Activated T-cell treated with anti-CD3 and anti-CD28 coated beads for 48 hours (primary cell): ENCODE data around the gene PCDHB10.
"Not testable (repeated sequence)": the region's sequence is repeated elsewhere in the genome, so short reads cannot be mapped to it uniquely, and the experiment has no call there.

ENCODE experiments used
- DNase-seq: peaks from one replicate; pipeline ENCODE4 v3.0.0-alpha.2; 2020; ENCODE audit warnings: low read depth

Gene PCDHB10

DNA sequence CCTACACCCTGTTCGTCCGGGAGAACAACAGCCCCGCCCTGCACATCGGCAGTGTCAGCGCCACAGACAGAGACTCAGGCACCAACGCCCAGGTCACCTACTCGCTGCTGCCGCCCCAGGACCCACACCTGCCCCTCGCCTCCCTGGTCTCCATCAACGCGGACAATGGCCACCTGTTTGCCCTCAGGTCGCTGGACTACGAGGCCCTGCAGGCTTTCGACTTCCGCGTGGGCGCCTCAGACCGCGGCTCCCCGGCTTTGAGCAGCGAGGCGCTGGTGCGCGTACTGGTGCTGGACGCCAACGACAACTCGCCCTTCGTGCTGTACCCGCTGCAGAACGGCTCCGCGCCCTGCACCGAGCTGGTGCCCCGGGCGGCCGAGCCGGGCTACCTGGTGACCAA lies 3.5 kb upstream of the PCDHB10 start:
- DNase-seq: not testable (repeated sequence)

DNA sequence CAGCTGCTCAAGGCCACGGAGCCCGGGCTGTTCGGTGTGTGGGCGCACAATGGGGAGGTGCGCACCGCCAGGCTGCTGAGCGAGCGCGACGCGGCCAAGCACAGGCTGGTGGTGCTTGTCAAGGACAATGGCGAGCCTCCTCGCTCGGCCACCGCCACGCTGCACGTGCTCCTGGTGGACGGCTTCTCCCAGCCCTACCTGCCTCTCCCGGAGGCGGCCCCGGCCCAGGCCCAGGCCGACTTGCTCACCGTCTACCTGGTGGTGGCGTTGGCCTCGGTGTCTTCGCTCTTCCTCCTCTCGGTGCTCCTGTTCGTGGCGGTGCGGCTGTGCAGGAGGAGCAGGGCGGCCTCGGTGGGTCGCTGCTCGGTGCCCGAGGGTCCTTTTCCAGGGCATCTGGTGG lies 3.0 kb upstream of the PCDHB10 start:
- DNase-seq: not testable (repeated sequence)

DNA sequence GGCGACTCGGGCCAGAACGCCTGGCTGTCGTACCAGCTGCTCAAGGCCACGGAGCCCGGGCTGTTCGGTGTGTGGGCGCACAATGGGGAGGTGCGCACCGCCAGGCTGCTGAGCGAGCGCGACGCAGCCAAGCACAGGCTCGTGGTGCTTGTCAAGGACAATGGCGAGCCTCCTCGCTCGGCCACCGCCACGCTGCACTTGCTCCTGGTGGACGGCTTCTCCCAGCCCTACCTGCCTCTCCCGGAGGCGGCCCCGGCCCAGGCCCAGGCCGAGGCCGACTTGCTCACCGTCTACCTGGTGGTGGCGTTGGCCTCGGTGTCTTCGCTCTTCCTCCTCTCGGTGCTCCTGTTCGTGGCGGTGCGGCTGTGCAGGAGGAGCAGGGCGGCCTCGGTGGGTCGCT lies 2.2 kb downstream of the PCDHB10 start:
- DNase-seq: not testable (repeated sequence)

DNA sequence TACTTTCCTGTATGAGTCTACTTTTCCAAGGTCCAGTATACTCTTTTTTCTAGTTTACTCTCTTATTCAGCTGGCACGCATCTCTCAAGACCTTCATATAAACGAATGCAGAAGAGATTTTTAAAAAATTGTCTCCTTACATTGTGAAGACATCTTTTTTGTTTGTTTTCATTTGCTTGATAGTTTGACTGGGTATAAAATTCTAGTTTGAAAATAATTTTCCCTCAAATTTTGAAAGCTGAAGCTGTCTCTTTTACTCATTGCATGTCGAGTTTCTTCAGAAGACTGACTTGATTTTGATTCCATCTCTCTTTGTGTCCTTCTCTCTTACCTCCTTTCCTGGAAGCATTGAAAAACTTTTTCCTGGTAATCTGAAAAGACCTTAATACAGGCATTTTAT lies 4.2 kb downstream of the PCDHB10 start:
- no peak for DNase-seq

DNA sequence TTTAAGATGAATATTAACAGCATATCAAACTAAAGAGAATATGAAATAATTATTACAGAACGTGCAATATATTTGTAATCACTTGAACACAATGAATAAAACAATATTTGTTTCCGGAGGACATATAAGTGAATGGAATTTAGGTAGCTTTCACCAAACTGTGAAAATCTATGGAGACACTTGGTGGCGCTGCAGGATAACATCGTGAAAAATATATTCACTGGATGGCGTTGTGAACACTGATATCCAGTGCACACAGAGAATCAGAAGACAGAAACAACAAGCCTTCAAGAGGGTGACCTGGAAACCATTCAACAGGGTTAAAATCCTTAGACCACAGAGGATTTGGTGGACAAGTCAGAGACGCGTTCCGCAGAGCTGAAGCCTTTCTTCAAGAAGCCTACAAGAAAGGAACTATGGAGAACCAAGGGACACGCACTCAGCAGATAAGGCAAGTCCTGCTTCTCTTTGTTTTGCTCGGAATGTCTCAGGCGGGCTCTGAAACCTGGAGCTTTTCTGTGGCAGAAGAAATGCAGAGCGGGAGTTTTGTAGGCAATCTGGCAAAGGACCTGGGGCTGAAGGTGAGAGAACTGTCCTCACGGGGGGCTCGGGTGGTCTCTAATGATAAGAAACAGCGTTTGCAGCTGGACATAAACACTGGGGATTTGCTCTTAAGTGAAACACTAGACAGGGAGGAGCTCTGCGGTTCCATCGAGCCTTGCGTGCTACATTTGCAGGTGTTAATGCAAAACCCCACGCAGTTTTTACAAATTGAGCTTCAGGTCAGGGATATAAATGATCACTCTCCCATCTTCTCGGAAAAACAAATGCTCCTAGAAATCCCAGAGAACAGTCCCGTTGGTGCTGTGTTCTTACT lies 7.4 kb downstream of the PCDHB10 start, which contains the start of gene PCDHB11:
Gene PCDHB11, plus strand, starts transcription at position 269 of the 877 bp plus-strand sequence. Its CDS starts 148 bp downstream, at position 417.
- DNase-seq: no peak

DNA sequence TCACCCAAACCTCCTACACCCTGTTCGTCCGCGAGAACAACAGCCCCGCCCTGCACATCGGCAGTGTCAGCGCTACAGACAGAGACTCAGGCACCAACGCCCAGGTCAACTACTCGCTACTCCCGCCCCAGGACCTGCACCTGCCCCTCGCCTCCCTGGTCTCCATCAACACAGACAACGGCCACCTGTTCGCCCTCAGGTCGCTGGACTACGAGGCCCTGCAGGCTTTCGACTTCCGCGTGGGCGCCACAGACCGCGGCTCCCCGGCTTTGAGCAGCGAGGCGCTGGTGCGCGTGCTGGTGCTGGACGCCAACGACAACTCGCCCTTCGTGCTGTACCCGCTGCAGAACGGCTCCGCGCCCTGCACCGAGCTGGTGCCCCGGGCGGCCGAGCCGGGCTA lies 9.0 kb downstream of the PCDHB10 start:
- not testable (repeated sequence) for DNase-seq

DNA sequence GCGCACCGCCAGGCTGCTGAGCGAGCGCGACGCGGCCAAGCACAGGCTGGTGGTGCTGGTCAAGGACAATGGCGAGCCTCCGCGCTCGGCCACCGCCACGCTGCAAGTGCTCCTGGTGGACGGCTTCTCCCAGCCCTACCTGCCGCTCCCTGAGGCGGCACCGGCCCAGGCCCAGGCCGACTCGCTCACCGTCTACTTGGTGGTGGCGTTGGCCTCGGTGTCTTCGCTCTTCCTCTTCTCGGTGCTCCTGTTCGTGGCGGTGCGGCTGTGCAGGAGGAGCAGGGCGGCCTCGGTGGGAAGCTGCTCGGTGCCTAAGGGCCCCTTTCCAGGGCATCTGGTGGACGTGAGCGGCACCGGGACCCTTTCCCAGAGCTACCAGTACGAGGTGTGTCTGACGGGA lies 9.5 kb downstream of the PCDHB10 start:
- DNase-seq: not testable (repeated sequence)

DNA sequence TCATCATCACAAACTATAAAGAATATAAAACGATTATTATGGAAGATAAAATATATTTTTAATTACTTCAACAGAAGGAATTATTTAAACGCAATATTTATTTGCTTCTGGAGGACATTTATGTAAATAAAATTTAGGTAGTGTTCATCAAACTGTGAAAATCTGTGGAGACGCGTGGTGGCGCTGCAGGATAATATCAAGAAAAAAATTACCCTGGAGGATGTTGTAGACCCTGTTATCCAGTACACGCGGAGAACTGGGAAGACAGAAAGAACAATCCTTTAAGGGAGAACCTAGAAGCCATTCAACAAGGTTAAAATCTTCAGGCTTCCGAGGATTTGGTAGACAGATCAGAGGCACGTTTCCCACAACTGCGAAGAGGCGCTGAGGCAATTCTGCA lies 16.3 kb downstream of the PCDHB10 start, which contains the start of gene PCDHB12:
Gene PCDHB12, plus strand, starts transcription at position 242 of the 400 bp plus-strand sequence. CDS start 189 bp downstream, outside the sequence.
- no peak for DNase-seq

DNA sequence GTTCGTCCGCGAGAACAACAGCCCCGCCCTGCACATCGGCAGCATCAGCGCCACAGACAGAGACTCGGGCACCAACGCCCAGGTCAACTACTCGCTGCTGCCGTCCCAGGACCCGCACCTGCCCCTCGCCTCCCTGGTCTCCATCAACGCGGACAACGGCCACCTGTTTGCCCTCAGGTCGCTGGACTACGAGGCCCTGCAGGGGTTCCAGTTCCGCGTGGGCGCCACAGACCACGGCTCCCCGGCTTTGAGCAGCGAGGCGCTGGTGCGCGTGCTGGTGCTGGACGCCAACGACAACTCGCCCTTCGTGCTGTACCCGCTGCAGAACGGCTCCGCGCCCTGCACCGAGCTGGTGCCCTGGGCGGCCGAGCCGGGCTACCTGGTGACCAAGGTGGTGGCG lies 18.1 kb downstream of the PCDHB10 start:
- DNase-seq: not testable (repeated sequence)

DNA sequence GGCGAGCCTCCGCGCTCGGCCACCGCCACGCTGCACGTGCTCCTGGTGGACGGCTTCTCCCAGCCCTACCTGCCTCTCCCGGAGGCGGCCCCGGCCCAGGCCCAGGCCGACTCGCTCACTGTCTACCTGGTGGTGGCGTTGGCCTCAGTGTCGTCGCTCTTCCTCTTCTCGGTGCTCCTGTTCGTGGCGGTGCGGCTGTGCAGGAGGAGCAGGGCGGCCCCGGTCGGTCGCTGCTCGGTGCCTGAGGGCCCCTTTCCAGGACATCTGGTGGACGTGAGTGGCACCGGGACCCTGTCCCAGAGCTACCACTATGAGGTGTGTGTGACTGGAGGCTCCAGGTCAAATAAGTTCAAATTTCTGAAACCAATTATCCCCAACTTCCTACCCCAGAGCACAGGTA lies 18.7 kb downstream of the PCDHB10 start:
- not testable (repeated sequence) for DNase-seq

DNA sequence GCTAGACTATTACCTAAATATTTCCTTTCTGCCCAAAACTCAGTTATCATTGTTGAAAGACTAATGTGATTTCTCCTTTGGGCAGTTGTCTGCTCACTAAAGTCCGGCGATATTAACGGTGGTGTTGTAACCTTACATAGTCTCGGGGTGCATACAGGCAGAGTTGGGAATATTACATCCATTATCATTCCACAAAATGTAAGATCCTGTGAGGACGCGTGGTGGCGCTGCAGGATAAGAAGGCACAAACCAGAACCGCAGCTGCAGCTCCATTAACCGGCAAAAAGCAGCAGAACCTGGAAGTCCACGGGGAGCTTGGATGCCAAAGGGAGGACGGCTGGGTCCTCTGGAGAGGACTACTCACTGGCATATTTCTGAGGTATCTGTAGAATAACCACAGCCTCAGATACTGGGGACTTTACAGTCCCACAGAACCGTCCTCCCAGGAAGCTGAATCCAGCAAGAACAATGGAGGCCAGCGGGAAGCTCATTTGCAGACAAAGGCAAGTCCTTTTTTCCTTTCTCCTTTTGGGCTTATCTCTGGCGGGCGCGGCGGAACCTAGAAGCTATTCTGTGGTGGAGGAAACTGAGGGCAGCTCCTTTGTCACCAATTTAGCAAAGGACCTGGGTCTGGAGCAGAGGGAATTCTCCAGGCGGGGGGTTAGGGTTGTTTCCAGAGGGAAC lies 21.6 kb downstream of the PCDHB10 start, which contains the start of gene PCDHB13:
Gene PCDHB13, plus strand, starts transcription at position 264 of the 684 bp plus-strand sequence. Its CDS starts 205 bp downstream, at position 469.
- not testable (repeated sequence) for DNase-seq

DNA sequence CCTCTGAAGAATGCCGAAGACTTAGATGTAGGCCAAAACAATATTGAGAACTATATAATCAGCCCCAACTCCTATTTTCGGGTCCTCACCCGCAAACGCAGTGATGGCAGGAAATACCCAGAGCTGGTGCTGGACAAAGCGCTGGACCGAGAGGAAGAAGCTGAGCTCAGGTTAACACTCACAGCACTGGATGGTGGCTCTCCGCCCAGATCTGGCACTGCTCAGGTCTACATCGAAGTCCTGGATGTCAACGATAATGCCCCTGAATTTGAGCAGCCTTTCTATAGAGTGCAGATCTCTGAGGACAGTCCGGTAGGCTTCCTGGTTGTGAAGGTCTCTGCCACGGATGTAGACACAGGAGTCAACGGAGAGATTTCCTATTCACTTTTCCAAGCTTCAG lies 22.4 kb downstream of the PCDHB10 start:
- DNase-seq: not testable (repeated sequence)

DNA sequence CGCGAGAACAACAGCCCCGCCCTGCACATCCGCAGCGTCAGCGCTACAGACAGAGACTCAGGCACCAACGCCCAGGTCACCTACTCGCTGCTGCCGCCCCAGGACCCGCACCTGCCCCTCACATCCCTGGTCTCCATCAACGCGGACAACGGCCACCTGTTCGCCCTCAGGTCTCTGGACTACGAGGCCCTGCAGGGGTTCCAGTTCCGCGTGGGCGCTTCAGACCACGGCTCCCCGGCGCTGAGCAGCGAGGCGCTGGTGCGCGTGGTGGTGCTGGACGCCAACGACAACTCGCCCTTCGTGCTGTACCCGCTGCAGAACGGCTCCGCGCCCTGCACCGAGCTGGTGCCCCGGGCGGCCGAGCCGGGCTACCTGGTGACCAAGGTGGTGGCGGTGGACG lies 23.4 kb downstream of the PCDHB10 start:
- not testable (repeated sequence) for DNase-seq

DNA sequence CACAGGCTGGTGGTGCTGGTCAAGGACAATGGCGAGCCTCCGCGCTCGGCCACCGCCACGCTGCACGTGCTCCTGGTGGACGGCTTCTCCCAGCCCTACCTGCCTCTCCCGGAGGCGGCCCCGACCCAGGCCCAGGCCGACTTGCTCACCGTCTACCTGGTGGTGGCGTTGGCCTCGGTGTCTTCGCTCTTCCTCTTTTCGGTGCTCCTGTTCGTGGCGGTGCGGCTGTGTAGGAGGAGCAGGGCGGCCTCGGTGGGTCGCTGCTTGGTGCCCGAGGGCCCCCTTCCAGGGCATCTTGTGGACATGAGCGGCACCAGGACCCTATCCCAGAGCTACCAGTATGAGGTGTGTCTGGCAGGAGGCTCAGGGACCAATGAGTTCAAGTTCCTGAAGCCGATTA lies 23.9 kb downstream of the PCDHB10 start:
- DNase-seq: not testable (repeated sequence)

DNA sequence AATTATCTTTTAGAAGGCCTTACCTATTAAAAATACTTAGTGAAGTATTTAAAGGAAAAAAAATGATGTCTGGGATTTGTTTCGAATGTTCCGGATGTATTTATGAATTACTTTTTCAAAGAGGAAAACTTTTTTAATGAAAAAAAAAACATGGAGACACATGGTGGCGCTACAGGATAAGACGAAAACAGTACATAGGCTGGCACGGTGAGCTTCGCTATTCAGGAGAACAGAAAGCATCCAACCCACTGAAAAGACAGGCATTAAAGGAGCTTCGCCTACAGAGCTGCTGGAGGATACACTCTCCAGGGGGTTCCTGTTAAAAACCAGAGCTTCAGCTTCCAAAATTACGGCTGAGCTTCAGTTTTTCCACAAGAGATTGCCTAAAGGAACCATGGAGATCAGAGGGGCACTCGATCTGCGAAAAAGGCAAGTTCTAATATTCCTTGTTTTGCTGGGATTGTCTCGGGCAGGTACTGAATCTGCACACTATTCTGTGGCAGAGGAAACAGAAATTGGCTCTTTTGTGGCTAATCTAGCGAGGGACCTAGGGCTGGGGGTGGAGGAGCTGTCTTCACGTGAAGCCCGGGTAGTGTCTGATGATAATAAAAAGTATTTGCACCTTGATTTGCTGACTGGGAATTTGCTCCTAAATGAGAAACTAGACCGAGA lies 31.1 kb downstream of the PCDHB10 start, which contains the start of gene PCDHB14:
Gene PCDHB14, plus strand, starts transcription at position 232 of the 672 bp plus-strand sequence. Its CDS starts 163 bp downstream, at position 395.
- DNase-seq: no peak

DNA sequence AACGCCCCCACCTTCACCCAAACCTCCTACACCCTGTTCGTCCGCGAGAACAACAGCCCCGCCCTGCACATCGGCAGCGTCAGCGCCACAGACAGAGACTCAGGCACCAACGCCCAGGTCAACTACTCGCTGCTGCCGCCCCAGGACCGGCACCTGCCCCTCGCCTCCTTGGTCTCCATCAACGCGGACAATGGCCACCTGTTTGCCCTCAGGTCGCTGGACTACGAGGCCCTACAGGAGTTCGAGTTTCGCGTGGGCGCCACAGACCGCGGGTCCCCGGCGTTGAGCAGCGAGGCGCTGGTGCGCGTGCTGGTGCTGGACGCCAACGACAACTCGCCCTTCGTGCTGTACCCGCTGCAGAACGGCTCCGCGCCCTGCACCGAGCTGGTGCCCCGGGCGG lies 32.7 kb downstream of the PCDHB10 start:
- not testable (repeated sequence) for DNase-seq

DNA sequence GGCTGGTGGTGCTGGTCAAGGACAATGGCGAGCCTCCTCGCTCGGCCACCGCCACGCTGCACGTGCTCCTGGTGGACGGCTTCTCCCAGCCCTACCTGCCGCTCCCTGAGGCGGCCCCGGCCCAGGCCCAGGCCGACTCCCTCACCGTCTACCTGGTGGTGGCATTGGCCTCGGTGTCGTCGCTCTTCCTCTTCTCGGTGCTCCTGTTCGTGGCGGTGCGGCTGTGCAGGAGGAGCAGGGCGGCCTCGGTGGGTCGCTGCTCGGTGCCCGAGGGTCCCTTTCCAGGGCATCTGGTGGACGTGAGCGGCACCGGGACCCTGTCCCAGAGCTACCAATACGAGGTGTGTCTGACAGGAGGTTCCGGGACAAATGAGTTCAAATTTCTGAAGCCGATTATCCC lies 33.3 kb downstream of the PCDHB10 start:
- DNase-seq: not testable (repeated sequence)

DNA sequence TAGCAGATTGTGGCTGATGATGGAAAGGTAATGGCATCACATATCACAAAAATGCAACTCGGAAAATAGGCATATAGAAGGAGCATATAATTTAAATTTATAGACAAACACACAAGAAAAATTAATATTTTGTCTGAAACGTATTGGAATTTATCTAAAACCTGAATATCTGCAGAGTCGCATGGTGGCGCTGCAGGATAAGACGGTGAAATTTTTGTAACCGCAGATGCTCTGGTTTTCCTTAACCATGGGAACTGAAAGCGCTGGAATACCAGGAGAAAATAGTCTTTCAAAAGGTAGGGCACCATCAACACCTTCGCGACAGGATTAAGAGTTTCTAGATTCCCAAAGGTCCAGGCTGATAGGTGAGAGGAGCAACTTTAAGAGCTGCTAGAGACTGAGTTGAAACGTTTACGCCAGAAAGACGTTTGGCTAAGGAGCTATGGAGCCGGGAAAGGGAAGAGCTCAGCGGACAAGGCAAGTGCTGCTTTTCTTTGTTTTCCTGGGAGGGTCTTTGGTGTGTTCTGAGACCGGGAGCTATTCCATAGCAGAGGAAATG lies 42.0 kb downstream of the PCDHB10 start:
- DNase-seq: no peak

DNA sequence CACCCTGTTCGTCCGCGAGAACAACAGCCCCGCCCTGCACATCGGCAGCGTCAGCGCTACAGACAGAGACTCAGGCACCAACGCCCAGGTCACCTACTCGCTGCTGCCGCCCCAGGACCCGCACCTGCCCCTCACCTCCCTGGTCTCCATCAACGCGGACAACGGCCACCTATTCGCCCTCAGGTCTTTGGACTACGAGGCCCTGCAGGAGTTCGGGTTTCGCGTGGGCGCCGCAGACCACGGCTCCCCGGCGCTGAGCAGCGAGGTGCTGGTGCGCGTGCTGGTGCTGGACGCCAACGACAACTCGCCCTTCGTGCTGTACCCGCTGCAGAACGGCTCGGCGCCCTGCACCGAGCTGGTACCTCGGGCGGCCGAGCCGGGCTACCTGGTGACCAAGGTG lies 43.8 kb downstream of the PCDHB10 start:
- not testable (repeated sequence) for DNase-seq

DNA sequence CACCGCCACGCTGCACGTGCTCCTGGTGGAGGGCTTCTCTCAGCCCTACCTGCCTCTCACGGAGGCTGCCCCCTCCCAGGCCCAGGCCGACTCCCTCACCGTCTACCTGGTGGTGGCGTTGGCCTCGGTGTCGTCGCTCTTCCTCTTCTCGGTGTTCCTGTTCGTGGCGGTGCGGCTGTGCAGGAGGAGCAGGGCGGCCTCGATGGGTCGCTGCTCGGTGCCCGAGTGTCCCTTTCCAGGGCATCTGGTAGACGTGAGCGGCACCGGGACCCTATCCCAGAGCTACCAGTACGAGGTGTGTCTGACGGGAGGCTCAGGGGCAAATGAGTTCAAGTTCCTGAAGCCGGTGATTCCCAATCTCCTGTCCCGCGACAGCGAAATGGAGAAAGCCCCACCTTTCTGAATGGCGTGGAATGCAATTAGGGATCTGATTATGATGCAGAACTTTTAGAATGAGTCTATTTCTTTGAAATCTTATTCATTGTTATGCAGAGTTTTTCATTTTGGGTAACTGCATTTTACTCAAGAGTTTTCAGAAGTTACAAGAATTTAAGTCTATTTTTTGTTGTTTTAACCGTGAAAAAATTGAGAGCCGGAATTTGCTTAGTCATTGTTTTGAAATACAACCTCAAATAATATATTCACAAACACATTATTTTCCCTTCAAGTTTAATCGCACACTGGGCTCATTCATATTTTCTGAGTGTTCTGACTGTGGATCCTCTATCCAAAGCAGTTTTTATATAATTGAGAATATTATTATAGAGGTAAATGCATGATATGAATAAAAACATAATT lies 44.6 kb downstream of the PCDHB10 start:
- DNase-seq: no peak

DNA sequence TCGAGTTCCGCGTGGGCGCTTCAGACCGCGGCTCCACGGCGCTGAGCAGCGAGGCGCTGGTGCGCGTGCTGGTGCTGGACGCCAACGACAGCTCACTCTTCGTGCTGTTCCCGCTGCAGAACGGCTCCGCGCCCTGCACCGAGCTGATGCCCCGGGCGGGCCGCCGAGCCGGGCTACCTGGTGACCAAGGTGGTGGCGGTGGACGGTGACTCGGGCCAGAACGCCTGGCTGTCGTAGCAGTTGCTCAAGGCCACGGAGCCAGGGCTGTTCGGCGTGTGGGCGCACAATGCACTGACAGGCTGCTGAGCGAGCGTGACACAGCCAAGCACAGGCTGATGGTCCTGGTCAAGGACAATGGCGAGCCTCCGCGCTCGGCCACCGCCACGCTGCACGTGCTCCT lies 49.3 kb downstream of the PCDHB10 start:
- DNase-seq: no peak
